NOMO-1 treated with dmso at 0.1 percent for 144 hours (cell line): ENCODE data around the gene KNSTRN.

Experiments used
- DNase-seq: peaks from one replicate; lab custom pipeline; 2025; ENCODE audit not compliant: unreplicated experiment; lab: John Stamatoyannopoulos, UW

Gene KNSTRN

DNA sequence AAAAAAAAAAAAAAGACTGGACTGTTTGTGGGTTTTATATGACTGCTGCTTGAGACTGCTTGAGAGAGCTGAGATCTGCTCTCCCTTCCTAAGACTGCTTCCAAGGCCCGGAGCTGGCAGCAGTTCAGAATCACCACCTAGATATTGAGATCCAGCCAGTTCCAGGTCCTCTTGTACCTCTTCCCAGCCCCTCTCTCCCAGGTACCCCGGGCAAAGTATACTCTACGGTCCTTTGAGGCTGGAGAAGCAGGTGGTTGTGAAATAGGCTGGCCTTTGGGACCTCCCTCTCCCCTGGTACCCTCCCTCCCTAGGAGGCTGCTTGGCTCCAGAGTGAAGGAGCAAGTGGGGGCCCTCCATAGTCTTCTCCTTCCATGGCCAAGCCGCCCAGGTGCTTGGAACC, 45.7 kb downstream of the KNSTRN start:
- no peak for DNase-seq

- no peak for DNase-seq
Observed at GRCh38 chr15:40429068-40429710, 46.7 kb downstream of the KNSTRN start.

- no peak for DNase-seq
Observed at GRCh38 chr15:40430271-40430805, 47.8 kb downstream of the KNSTRN start.

- DNase-seq, result no peak
Observed at GRCh38 chr15:40435023-40435709, 52.6 kb downstream of the KNSTRN start.

DNA sequence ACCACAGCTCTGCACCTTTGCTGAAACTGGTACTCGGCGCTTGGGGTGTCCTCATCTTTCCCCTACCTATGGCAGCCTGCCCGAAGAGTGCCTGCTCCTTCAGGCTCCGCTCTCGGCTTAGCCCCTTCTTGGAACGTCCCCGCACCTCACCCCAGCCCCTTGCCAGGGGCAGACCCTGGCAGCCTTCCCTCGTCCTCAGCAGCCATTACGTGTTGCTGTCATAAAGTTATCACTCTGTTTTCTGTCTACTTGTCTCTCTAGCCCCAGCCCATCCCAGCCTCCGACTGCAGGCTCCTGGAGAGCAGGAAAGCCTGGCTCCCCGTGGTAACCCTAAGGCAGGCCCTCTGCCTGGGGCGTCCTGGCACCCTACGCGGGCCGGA, 53.2 kb downstream of the KNSTRN start:
- no peak for DNase-seq

- no peak for DNase-seq
Observed at GRCh38 chr15:40436116-40436891, 53.8 kb downstream of the KNSTRN start.

DNA sequence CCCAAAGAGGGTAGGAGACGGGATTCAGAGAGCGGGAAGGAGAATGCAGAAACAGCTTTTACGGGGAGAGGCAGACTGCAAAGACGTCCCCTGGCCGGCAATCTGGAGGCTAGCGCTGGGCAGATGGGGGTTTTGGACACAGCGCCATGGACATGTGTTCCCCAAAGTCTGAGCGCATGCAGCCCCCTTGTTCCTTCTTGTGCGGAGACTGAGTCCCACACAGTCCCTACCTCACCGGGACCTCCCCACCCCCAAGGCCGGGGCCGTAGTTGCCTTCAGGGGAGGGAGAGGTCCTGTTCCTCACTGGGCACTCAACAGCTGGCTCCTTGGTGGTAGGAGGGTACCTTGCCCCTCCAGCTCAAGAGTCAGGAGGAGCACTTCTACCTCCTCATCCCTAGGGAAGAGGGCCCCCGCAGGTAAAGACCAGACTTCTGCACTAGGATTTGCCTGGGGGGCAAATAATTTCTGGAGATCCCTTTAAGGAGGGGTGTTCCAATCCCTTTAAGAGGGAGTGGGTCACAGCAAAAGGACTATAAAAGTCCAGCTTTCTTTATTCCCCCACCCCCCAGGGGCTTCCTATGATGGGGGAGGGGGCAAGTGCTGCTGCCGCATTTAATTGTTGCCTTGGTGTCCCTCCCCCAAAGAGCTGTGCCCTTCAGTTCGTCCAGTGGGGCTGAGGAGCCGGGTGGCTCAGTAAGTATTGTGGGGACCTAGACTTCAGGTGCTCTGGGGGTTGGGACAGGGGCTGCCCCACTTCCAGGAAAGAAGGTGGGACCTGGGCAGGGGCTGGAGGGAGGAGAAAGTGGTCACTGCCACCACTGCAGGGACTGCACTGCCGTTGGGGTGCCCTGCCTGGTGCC, 54.6 kb downstream of the KNSTRN start:
- no peak for DNase-seq

GRCh38 chr15:40437752-40438687, 55.5 kb downstream of the KNSTRN start:
- no peak for DNase-seq

DNA sequence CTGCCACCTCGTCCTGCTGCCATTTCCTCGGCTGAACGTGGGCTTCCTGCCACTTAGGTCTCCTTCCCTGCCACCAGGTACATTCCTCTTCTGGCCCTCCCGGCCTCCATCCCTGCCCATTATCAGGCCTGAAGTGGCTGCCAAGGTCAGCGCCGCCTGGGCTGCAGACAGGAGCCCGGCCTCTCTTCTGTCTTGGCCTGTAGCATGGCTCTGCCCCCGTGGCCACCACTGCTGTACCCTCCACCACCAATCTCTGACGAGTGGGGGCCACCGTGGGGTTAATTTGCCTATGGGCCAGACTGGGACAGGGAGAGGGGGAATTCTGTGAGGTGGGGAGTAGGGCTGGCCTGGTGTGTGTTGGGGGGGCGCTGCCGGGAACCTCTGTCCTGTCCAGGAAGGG, 56.2 kb downstream of the KNSTRN start:
- no peak for DNase-seq

DNA sequence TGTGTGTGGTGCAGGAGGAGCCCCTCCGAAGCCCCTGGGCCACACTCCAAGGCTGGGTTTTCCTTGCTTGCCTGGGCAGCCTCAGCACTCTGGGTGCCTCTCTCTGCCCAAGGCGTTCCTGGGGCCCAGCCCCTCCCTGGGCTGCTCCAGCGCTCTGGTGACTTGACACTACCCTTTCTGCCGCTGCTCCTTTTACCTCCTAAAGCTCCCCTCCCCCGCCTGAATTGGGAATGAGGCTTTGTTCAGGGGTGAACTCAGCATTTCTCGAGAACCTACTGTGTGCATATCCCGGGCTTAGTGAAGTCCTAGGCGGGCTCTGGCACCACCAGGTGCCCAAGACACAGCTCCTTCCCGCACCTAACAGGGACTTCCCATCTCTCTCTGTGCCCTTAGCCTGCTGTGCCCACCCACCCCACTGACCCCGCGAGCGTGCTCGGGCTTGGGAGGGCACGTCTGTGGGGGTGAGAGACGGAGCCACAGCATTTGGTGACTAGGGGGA, 57.0 kb downstream of the KNSTRN start:
- no peak for DNase-seq

- DNase-seq, result no peak
Observed at GRCh38 chr15:40439960-40440742, 57.6 kb downstream of the KNSTRN start.

DNA sequence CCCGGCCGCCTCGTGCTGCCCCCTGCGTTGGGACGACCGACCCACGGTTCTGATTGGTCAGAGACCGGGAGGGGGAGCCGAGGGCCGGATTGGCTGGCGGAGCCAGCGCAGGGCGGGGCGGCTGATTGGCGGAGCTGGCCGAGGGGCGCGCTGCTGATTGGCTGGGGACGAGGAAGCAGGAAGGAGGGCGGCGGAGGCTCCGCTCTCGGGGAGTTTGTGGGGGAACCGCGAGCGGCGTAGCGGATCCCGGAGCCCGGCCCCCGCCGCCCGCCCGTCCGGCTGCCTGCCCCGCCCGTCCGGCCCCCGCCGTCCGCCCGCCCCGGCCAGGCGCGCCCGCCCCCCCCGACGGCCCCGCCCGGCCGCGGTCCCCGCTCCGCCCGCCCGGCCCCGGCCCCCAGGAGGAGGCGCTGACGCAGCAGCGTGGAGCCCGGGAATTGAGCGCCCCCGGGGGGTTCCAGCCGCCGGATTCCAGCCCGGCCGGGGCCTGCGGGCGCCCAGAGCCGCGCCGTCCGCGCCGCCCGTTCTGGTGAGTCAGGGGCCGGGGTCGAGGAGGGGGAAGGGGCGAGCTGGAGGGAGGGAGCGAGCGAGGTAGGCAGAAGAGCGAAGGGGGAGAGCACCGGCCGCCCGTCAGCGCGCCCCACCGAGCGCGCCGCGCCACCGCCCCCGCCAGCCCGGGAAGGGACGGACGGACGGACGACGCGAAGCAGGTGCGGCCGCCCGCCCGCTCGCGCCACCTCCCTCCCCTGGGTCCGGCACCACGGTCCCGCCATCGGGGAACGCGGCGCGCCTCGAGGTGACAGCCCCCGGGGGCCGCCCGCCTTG, 58.4 kb downstream of the KNSTRN start, which contains the start of gene BAHD1:
BAHD1 (plus strand) TSS at position 211 of the 822 bp plus-strand sequence. CDS start 17,512 bp downstream, outside the sequence.
- peak; percentile 89 for DNase-seq

GRCh38 chr15:40441565-40442531, 59.3 kb downstream of the KNSTRN start:
- no peak for DNase-seq

DNA sequence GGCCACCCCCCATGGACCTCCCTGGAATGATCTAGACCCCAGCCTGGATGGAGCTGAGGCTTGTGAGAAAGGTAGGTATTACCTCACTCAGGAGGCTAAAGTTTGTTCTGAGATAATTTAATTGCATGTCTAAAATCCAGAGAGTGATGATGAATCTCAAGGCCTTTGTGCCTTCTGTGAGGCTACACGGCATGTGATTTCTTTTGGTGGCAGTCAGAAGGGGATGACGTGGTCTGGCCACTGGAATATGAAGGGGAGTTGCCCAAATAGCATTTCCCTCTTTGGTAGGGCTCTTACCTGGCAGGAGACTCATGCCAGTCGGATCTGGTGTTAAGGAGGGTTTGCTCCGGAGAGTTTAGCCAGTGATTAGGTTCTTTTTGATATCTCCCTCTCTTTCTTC, 60.7 kb downstream of the KNSTRN start:
- DNase-seq, result no peak

DNA sequence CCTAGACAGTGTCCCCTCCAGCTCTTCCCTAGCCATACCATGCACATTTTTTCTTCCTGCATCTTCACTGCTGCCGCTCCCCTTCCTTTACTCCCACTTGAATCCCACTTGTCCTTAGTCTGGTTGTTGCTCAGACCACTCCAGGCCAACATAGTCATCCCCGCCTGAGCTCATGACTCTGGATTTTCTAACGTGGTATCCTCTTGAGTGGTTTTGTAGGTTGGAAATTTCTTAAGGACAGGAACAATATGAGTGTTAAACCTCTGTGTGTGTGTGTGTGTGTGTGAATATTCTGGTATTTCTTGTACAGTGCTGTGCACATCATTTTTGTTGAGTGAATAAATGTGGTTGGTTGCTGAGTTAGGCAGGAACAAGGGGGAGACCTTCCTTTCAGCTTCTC, 61.3 kb downstream of the KNSTRN start:
- no peak for DNase-seq
